A673 (cell line): ENCODE data around the gene TMEM183A. TPM values are rescaled to one million over a fixed set of nuclear protein-coding genes. Genes with fewer than 3 reads are reported as not detected.

Experiments
- BruUV-seq: library from RNA; stranded (reverse); fragments of 400-500 nt; replicated peaks from 2 replicates; lab custom pipeline; 2021; lab: Mats Ljungman, UMichigan
- CTCF ChIA-PET: fragments of 300-600 bp; sonication (Branson Sonifier 250); formaldehyde crosslinking; loops from one replicate; lab custom pipeline; 2022; ENCODE audit warnings: antibody characterized with exemption; lab: Charles Lee
- POLR2A ChIA-PET: fragments of 300-600 bp; sonication (Branson Sonifier 250); formaldehyde crosslinking; loops from one replicate; lab custom pipeline; 2022; ENCODE audit warnings: antibody characterized with exemption; ENCODE audit not compliant: low non-redundant PET; lab: Charles Lee
- DNase-seq: peaks from one replicate; pipeline ENCODE4 v3.0.0-alpha.2; 2015; ENCODE audit warnings: low spot score
- H3K27ac ChIP-seq: fragments of 200-600 bp; sonication (generic); 2 replicates; pipeline ENCODE4 v1.5.1; 2016; ENCODE audit warnings: mixed run types, low read depth, mild to moderate bottlenecking, mixed read lengths, antibody characterized with exemption, low read length; ENCODE audit not compliant: poor library complexity, severe bottlenecking
- H3K27me3 ChIP-seq: fragments of 200-600 bp; sonication (generic); replicated peaks from 2 replicates; pipeline ENCODE4 v1.6.1; 2017; ENCODE audit warnings: mixed run types, low read depth, mild to moderate bottlenecking, mixed read lengths, antibody characterized with exemption, low read length; ENCODE audit not compliant: insufficient read depth, poor library complexity
- H3K36me3 ChIP-seq: fragments of 200-600 bp; sonication (generic); 2 replicates; pipeline ENCODE4 v1.6.1; 2016; ENCODE audit warnings: mixed run types, mild to moderate bottlenecking, mixed read lengths, antibody characterized with exemption, low read length; ENCODE audit not compliant: insufficient read depth, poor library complexity, severe bottlenecking
- H3K4me1 ChIP-seq: fragments of 200-600 bp; sonication (generic); 2 replicates; pipeline ENCODE4 v1.6.1; 2017; ENCODE audit warnings: mixed run types, mild to moderate bottlenecking, mixed read lengths, antibody characterized with exemption, low read length; ENCODE audit not compliant: insufficient read depth, poor library complexity, severe bottlenecking
- H3K4me3 ChIP-seq: fragments of 200-600 bp; sonication (generic); 2 replicates; pipeline ENCODE4 v1.5.1; 2016; ENCODE audit warnings: low read depth, mixed run types, mild to moderate bottlenecking, mixed read lengths, low read length; ENCODE audit not compliant: poor library complexity, severe bottlenecking
- H3K9me3 ChIP-seq: fragments of 200-600 bp; sonication (generic); 2 replicates; pipeline ENCODE4 v1.6.1; 2016; ENCODE audit warnings: mixed run types, low read depth, mild to moderate bottlenecking, mixed read lengths, antibody characterized with exemption, low read length; ENCODE audit not compliant: poor library complexity, severe bottlenecking
- EZH2 ChIP-seq: fragments of 200-600 bp; sonication (generic); IDR thresholded peaks from 2 replicates; pipeline ENCODE4 v1.6.1; 2017; ENCODE audit warnings: borderline replicate concordance, low read depth, mild to moderate bottlenecking, mixed read lengths, antibody characterized with exemption, low read length; ENCODE audit not compliant: poor library complexity, severe bottlenecking
- intact Hi-C: fragments of 100-400 bp; cut with micrococcal nuclease; formaldehyde crosslinking; loops from one replicate; pipeline ENCODE4 v1.10.0; 2022; ENCODE audit not compliant: unreplicated experiment
- total RNA-seq: library from RNA; stranded (reverse); gene quantifications from 2 replicates; pipeline ENCODE4 v1.2.3, GENCODE V29; 2021
- TF ChIP-seq, protein P1 (sequence below): fragments of 300-800, 200-600 bp; sonication (generic); conservative IDR thresholded peaks from 2 replicates; pipeline ENCODE4 v1.5.1; 2017; ENCODE audit warnings: low read depth, mild to moderate bottlenecking, antibody characterized with exemption, low read length, moderate library complexity, mixed read lengths

The TMEM183A gene
- total RNA-seq, 1 experiment from 2014 or later: 65.1 TPM

- no peak for DNase-seq
- no TSS peak for BruUV-seq
- Histone ChIP-seq H3K27ac (no peak overlapping the region), H3K4me1 (no peaks in the 10 kb centered on the region), H3K9me3 (no peaks in the 10 kb centered on the region), H3K36me3 (no peaks in the 10 kb centered on the region), H3K27me3 (no peaks in the 10 kb centered on the region), H3K4me3 (no peak overlapping the region)
- intact Hi-C loops: no loop called here
- no peak for TF ChIP-seq EZH2
- TF ChIP-seq, protein P1, sequence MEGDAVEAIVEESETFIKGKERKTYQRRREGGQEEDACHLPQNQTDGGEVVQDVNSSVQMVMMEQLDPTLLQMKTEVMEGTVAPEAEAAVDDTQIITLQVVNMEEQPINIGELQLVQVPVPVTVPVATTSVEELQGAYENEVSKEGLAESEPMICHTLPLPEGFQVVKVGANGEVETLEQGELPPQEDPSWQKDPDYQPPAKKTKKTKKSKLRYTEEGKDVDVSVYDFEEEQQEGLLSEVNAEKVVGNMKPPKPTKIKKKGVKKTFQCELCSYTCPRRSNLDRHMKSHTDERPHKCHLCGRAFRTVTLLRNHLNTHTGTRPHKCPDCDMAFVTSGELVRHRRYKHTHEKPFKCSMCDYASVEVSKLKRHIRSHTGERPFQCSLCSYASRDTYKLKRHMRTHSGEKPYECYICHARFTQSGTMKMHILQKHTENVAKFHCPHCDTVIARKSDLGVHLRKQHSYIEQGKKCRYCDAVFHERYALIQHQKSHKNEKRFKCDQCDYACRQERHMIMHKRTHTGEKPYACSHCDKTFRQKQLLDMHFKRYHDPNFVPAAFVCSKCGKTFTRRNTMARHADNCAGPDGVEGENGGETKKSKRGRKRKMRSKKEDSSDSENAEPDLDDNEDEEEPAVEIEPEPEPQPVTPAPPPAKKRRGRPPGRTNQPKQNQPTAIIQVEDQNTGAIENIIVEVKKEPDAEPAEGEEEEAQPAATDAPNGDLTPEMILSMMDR: no peak
- POLR2A ChIA-PET: no interaction called here
- CTCF ChIA-PET: interaction anchor here (0.7 kb wide), 1 partner anchor 270 kb away, joined by 3 read pairs; no protein-coding TSS in a partner anchor
Observed at GRCh38 chr1:203072002-203072602, 64.9 kb downstream of the TMEM183A start.

GRCh38 chr1:203072911-203073310 lies 65.7 kb downstream of the TMEM183A start:
- Histone ChIP-seq H3K4me1 (no peaks in the 10 kb centered on the region), H3K4me3 (no peak overlapping the region), H3K36me3 (no peaks in the 10 kb centered on the region), H3K27me3 (no peaks in the 10 kb centered on the region), H3K27ac (no peak overlapping the region), H3K9me3 (no peaks in the 10 kb centered on the region)
- intact Hi-C loops: no loop called here
- POLR2A ChIA-PET: no interaction called here
- no TSS peak for BruUV-seq
- no peak for DNase-seq
- CTCF ChIA-PET: no interaction called here
- TF ChIP-seq, protein P1: no peak
- no peak for TF ChIP-seq EZH2

DNA sequence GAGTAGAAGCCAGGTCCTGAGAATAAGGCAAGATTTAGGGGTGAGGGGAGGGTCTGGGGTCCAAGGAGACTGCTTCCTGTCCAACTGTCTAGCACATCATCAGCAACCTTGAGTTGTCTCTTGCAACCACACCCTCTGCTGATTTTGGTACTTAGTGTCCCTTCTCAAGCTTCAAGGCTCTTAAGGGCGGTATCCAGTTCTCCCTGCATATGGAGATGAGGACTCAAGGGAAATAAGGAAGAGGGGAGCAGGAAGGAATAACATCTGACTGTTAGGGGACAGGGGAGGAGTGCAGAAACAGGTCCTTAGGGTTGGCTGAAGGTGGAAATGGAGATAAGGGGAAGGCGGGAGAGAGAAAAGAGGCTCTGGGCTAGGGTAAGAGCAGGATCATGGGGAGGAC lies 66.3 kb downstream of the TMEM183A start:
- no peaks in the 10 kb centered on the region for H3K27me3 ChIP-seq
- POLR2A ChIA-PET: no interaction called here
- CTCF ChIA-PET: no interaction called here
- intact Hi-C loops: no loop called here
- TF ChIP-seq EZH2: no peak
- TF ChIP-seq, protein P1: no peak
- H3K36me3 ChIP-seq: no peaks in the 10 kb centered on the region
- no peak for DNase-seq
- H3K27ac ChIP-seq: no peak overlapping the region
- no TSS peak for BruUV-seq
- no peaks in the 10 kb centered on the region for H3K9me3 ChIP-seq
- no peak overlapping the region for H3K4me3 ChIP-seq
- no peaks in the 10 kb centered on the region for H3K4me1 ChIP-seq

Other genes starting within 250 kb of the TMEM183A start
- 71.2 and 73.8 TPM in 2 replicates for gene KDM5B, start 199.0 kb upstream of the TMEM183A start, total RNA-seq
- 0.84 and 1.7 TPM in 2 replicates for gene PCAT6, start 196.4 kb upstream of the TMEM183A start, total RNA-seq
- gene RABIF, start 118.2 kb upstream of the TMEM183A start, total RNA-seq: 11.1 and 12.2 TPM in 2 replicates
- 17.8 and 22.9 TPM in 2 replicates for gene KLHL12, start 80.1 kb upstream of the TMEM183A start, total RNA-seq
- 79.1 and 81.4 TPM in 2 replicates for gene ADIPOR1, start 49.1 kb upstream of the TMEM183A start, total RNA-seq
- gene CYB5R1, start 40.1 kb upstream of the TMEM183A start, total RNA-seq: 27.8 and 28.3 TPM in 2 replicates
- gene PPFIA4, start 19.1 kb downstream of the TMEM183A start, total RNA-seq: 2.5 and 3.0 TPM in 2 replicates
- not detected in 2 replicates for gene MYOG, start 78.6 kb downstream of the TMEM183A start, total RNA-seq
- gene ADORA1, start 120.4 kb downstream of the TMEM183A start, total RNA-seq: 0.74 and 1.2 TPM in 2 replicates
- not detected in 2 replicates for gene MYBPH, start 168.5 kb downstream of the TMEM183A start, total RNA-seq
- gene CHI3L1, start 179.3 kb downstream of the TMEM183A start, total RNA-seq: not detected in 2 replicates
- not detected in 2 replicates for gene CHIT1, start 222.3 kb downstream of the TMEM183A start, total RNA-seq